ENCODE data around the gene TRIM47. TPM values are rescaled to one million over a fixed set of nuclear protein-coding genes. Genes with fewer than 3 reads are reported as not detected.

Gene TRIM47
- total and polyA plus RNA-seq, 2 of the 13 experiments (the other 11 are each of a cell fraction or from before 2014, with no cell fraction given), result 33.5 to 82.0 TPM

- TF ChIP-seq AGO2 (optimal IDR thresholded peaks at IDR 0.05; ENCODE audit: low read depth, low read length), result peak; percentile 88
- peak; percentile 8; the same call in 1 of the 2 replicates for TF ChIP-seq IRF2 (CRISPR knock-in tag; IDR thresholded peaks at IDR 0.05)
- 0 out of 2 replicates have a peak, but pooled peaks have one; percentile 76 for TF ChIP-seq PCBP1 (IDR thresholded peaks at IDR 0.05; ENCODE audit: borderline replicate concordance, low read depth, low read length)
- TF ChIP-seq USF2 (IDR thresholded peaks at IDR 0.05; ENCODE audit: low read depth, low read length), result no peak
- TF ChIP-seq USF2 (CRISPR knock-in tag; IDR thresholded peaks at IDR 0.05; ENCODE audit: borderline replicate concordance), result 0 out of 2 replicates have a peak, but pooled peaks have one; percentile 23
- peak; percentile 28; the same call in 1 of the 2 replicates for TF ChIP-seq ZNF772 (CRISPR knock-in tag; IDR thresholded peaks at IDR 0.05)
- TF ChIP-seq SP2 (CRISPR knock-in tag; IDR thresholded peaks at IDR 0.05), result no peak
- TF ChIP-seq SMARCC2 (IDR thresholded peaks at IDR 0.05), result no peak
- TF ChIP-seq, protein P1, sequence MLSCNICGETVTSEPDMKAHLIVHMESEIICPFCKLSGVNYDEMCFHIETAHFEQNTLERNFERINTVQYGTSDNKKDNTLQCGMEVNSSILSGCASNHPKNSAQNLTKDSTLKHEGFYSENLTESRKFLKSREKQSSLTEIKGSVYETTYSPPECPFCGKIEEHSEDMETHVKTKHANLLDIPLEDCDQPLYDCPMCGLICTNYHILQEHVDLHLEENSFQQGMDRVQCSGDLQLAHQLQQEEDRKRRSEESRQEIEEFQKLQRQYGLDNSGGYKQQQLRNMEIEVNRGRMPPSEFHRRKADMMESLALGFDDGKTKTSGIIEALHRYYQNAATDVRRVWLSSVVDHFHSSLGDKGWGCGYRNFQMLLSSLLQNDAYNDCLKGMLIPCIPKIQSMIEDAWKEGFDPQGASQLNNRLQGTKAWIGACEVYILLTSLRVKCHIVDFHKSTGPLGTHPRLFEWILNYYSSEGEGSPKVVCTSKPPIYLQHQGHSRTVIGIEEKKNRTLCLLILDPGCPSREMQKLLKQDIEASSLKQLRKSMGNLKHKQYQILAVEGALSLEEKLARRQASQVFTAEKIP (CRISPR knock-in tag; IDR thresholded peaks at IDR 0.05; ENCODE audit: borderline replicate concordance), result no peak
- 0 out of 2 replicates have a peak, but pooled peaks have one; percentile 13 for TF ChIP-seq ZNF501 (CRISPR knock-in tag; IDR thresholded peaks at IDR 0.05)
- TF ChIP-seq YEATS2 (CRISPR knock-in tag; IDR thresholded peaks at IDR 0.05; ENCODE audit: borderline replicate concordance), result no peak; the same call in 1 of the 2 replicates
- TF ChIP-seq ZSCAN31 (CRISPR knock-in tag; IDR thresholded peaks at IDR 0.05; ENCODE audit: low read depth), result no peak
- peak; percentile 24 for TF ChIP-seq JARID2 (CRISPR knock-in tag; IDR thresholded peaks at IDR 0.05; ENCODE audit: insufficient replicate concordance)
- no peak for TF ChIP-seq ZNF329 (CRISPR knock-in tag; IDR thresholded peaks at IDR 0.05; ENCODE audit: low read depth)
- TF ChIP-seq ZNF317 (CRISPR knock-in tag; IDR thresholded peaks at IDR 0.05), result 0 out of 2 replicates have a peak, but pooled peaks have one; percentile 62
- TF ChIP-seq ZSCAN25 (CRISPR knock-in tag; IDR thresholded peaks at IDR 0.05), result no peak; the same call in 1 of the 2 replicates
- no peak for TF ChIP-seq ZNF7 (CRISPR knock-in tag; IDR thresholded peaks at IDR 0.05)
- no peak; the same call in 1 of the 2 replicates for TF ChIP-seq KLF13 (CRISPR knock-in tag; IDR thresholded peaks at IDR 0.05)
- TF ChIP-seq ZBTB3 (CRISPR knock-in tag; IDR thresholded peaks at IDR 0.05; ENCODE audit: borderline replicate concordance, low read depth), result 0 out of 2 replicates have a peak, but pooled peaks have one; percentile 3
- no peak for TF ChIP-seq BCL3 (CRISPR knock-in tag; IDR thresholded peaks at IDR 0.05)
- TF ChIP-seq, protein P2, sequence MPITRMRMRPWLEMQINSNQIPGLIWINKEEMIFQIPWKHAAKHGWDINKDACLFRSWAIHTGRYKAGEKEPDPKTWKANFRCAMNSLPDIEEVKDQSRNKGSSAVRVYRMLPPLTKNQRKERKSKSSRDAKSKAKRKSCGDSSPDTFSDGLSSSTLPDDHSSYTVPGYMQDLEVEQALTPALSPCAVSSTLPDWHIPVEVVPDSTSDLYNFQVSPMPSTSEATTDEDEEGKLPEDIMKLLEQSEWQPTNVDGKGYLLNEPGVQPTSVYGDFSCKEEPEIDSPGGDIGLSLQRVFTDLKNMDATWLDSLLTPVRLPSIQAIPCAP (CRISPR knock-in tag; IDR thresholded peaks at IDR 0.05; ENCODE audit: low read depth), result no peak
- no peak; the same call in 1 of the 2 replicates for TF ChIP-seq SMAD1 (CRISPR knock-in tag; IDR thresholded peaks at IDR 0.05; ENCODE audit: borderline replicate concordance, low read depth)
- no peak for TF ChIP-seq ZNF598 (CRISPR knock-in tag; IDR thresholded peaks at IDR 0.05; ENCODE audit: borderline replicate concordance)
- TF ChIP-seq KLF9 (CRISPR knock-in tag; IDR thresholded peaks at IDR 0.05; ENCODE audit: low read depth), result peak; percentile 42; the same call in 1 of the 2 replicates
Measured at GRCh38 chr17:75876938-75877751, 1.2 kb downstream of the TRIM47 start (continued).

Measured in HepG2 (cell line).